Fibroblast of lung (primary cell): ENCODE data around the gene STAT4.

ENCODE experiments used
- EZH2 ChIP-seq: IDR thresholded peaks from 2 replicates; pipeline ENCODE4 v1.5.1; 2012; ENCODE audit warnings: low read length, control low read depth, mild to moderate bottlenecking; ENCODE audit errors: missing control alignments
- TF ChIP-seq, protein P1 (sequence below), 2 donors: IDR thresholded peaks in 1 of 2; conservative IDR thresholded peaks in 1 of 2; 1 replicate in 1 of 2; 2 replicates in 1 of 2; pipeline ENCODE4 v1.5.1; 2011 to 2012; ENCODE audit warnings: low read length in 2 of 2, control low read depth in 1 of 2, inconsistent platforms in 1 of 2, low read depth in 1 of 2, mild to moderate bottlenecking in 1 of 2

DNA sequence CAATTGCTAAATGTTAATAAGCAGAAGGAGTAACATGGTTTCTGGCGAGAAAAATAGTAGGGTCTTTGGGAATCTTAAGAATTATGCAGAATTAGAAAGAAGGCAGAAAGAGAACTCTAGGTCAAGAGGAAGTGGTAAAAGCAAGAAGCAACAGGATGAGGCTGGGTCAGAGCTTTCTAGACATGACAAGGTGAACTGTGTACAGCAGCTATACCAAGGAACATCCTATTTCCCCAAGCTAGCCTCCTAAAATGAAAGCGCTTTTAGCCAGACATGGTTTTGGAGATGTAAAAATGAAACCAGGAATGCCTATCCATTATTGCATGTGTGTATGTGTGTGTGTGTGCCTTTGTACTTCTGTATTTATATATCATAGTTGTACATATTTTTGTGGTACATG, 94.6 kb downstream of the STAT4 start:
- TF ChIP-seq EZH2 = no peak
- TF ChIP-seq, protein P1, sequence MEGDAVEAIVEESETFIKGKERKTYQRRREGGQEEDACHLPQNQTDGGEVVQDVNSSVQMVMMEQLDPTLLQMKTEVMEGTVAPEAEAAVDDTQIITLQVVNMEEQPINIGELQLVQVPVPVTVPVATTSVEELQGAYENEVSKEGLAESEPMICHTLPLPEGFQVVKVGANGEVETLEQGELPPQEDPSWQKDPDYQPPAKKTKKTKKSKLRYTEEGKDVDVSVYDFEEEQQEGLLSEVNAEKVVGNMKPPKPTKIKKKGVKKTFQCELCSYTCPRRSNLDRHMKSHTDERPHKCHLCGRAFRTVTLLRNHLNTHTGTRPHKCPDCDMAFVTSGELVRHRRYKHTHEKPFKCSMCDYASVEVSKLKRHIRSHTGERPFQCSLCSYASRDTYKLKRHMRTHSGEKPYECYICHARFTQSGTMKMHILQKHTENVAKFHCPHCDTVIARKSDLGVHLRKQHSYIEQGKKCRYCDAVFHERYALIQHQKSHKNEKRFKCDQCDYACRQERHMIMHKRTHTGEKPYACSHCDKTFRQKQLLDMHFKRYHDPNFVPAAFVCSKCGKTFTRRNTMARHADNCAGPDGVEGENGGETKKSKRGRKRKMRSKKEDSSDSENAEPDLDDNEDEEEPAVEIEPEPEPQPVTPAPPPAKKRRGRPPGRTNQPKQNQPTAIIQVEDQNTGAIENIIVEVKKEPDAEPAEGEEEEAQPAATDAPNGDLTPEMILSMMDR (conservative IDR thresholded peaks at IDR 0.05 in 1 of 2, IDR thresholded peaks at IDR 0.05 in 1 of 2; ENCODE audit: low read depth in 1 of 2, low read length in 2 of 2) = no peak
